ENCODE data around the gene WWC2.

The WWC2 gene

GRCh38 chr4:183335369-183335940 lies 236.4 kb downstream of the WWC2 start:
- TF ChIP-seq, protein P1, sequence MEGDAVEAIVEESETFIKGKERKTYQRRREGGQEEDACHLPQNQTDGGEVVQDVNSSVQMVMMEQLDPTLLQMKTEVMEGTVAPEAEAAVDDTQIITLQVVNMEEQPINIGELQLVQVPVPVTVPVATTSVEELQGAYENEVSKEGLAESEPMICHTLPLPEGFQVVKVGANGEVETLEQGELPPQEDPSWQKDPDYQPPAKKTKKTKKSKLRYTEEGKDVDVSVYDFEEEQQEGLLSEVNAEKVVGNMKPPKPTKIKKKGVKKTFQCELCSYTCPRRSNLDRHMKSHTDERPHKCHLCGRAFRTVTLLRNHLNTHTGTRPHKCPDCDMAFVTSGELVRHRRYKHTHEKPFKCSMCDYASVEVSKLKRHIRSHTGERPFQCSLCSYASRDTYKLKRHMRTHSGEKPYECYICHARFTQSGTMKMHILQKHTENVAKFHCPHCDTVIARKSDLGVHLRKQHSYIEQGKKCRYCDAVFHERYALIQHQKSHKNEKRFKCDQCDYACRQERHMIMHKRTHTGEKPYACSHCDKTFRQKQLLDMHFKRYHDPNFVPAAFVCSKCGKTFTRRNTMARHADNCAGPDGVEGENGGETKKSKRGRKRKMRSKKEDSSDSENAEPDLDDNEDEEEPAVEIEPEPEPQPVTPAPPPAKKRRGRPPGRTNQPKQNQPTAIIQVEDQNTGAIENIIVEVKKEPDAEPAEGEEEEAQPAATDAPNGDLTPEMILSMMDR (IDR thresholded peaks at IDR 0.05), result no peak

- TF ChIP-seq, protein P1 (IDR thresholded peaks at IDR 0.05), result no peak
These were observed 238.3 kb downstream of the WWC2 start for GRCh38 chr4:183337349-183337748.

- TF ChIP-seq, protein P1 (IDR thresholded peaks at IDR 0.05), result no peak
These were observed 238.8 kb downstream of the WWC2 start for GRCh38 chr4:183337833-183338232.

- TF ChIP-seq, protein P1 (IDR thresholded peaks at IDR 0.05), result no peak
These were observed 243.8 kb downstream of the WWC2 start for GRCh38 chr4:183342541-183343533.

GRCh38 chr4:183343730-183344129 lies 244.7 kb downstream of the WWC2 start:
- TF ChIP-seq, protein P1 (IDR thresholded peaks at IDR 0.05), result no peak

GRCh38 chr4:183344523-183345255 lies 245.6 kb downstream of the WWC2 start:
- TF ChIP-seq, protein P1 (IDR thresholded peaks at IDR 0.05), result no peak

- TF ChIP-seq, protein P1 (IDR thresholded peaks at IDR 0.05), result no peak
These were observed 246.2 kb downstream of the WWC2 start for GRCh38 chr4:183345261-183345660.

Measured in LNCAP (cell line).